HepG2 (cell line): ENCODE results near the gene ADAP2. TPM values are rescaled to one million over a fixed set of nuclear protein-coding genes. Genes with fewer than 3 reads are reported as not detected.

Source experiments
- ATAC-seq: fragments of 200-7000 bp; cut with Tn5 transposase; 3 replicates; pipeline ENCODE4 v1.9.1; 2020; ENCODE audit warnings: mild to moderate bottlenecking, moderate library complexity
- BruUV-seq: library from RNA; stranded (reverse); fragments of 400-500 nt; replicated peaks from 2 replicates; lab custom pipeline; 2021; lab: Mats Ljungman, UMichigan
- CTCF ChIA-PET: fragments of 300-600 bp; formaldehyde crosslinking; extraction: SDS; loops from one replicate; lab custom pipeline; 2021; ENCODE audit warnings: low total read pairs, inconsistent platforms, low intra/inter-chr PET ratio; lab: Yijun Ruan, JAX
- POLR2A ChIA-PET: fragments of 350-600 bp; sonication (Branson Sonifier 250); formaldehyde crosslinking; loops from one replicate; lab custom pipeline; 2020; ENCODE audit warnings: antibody characterized with exemption, inconsistent platforms; lab: Yijun Ruan, JAX
- DNase-seq: peaks from one replicate; pipeline ENCODE4 v3.0.0-alpha.2; 2015; ENCODE audit warnings: low spot score
- FAIRE-seq: peaks from 3 replicates; lab custom pipeline; 2011; peaks lifted over from hg19 to GRCh38; lab: Jason Lieb, UNC
- H2AFZ ChIP-seq: one replicate; pipeline ENCODE4 v1.6.1; 2011; ENCODE audit warnings: low read length, inconsistent platforms
- H3K27ac ChIP-seq: fragments of 300-600 bp; 3 replicates; pipeline ENCODE4 v1.8.0; 2011; ENCODE audit warnings: mixed run types, mild to moderate bottlenecking, mixed read lengths, low read length, inconsistent platforms; ENCODE audit not compliant: insufficient read depth; ENCODE audit errors: extremely low read length
- H3K27me3 ChIP-seq, 2 experiments: fragments of 200-600 bp in 1 of 2; 2 replicates in 1 of 2; 3 replicates in 1 of 2; pipeline versions ENCODE4 v1.6.0 to v1.8.0; 2011; ENCODE audit warnings: low read length in 2 of 2, mild to moderate bottlenecking in 2 of 2, moderate library complexity in 2 of 2, inconsistent platforms in 1 of 2; ENCODE audit not compliant: insufficient read depth in 2 of 2, control insufficient read depth in 1 of 2
- H3K36me3 ChIP-seq, 2 experiments: fragments of 200-600 bp in 1 of 2; replicated peaks in 1 of 2; 2 replicates in 1 of 2; 3 replicates in 1 of 2; pipeline versions ENCODE4 v1.5.1 to v1.8.0; 2011; ENCODE audit warnings: low read length in 2 of 2, inconsistent platforms in 1 of 2; ENCODE audit not compliant: insufficient read depth in 2 of 2, control insufficient read depth in 1 of 2
- H3K4me1 ChIP-seq: 2 replicates; pipeline ENCODE4 v1.5.1; 2012; ENCODE audit warnings: low read length, inconsistent platforms; ENCODE audit not compliant: insufficient read depth
- H3K4me2 ChIP-seq: 2 replicates; pipeline ENCODE4 v1.6.0; 2011; ENCODE audit warnings: low read depth, low read length, inconsistent platforms
- H3K4me3 ChIP-seq, 3 experiments: fragments of 200-600 bp in 1 of 3; sonication (generic), shearing (Covaris generic) in 1 of 3; replicated peaks in 1 of 3; 2 replicates each; pipeline ENCODE4 v1.5.1; 2011 to 2016; ENCODE audit warnings: low read length in 3 of 3, inconsistent platforms in 2 of 3, low read depth in 2 of 3, mild to moderate bottlenecking in 2 of 3, control low read depth in 1 of 3, mixed read lengths in 1 of 3; ENCODE audit not compliant: insufficient read depth in 1 of 3
- H3K79me2 ChIP-seq: one replicate; pipeline ENCODE4 v1.6.1; 2011; ENCODE audit warnings: low read length, inconsistent platforms; ENCODE audit not compliant: insufficient read depth
- H3K9ac ChIP-seq: 2 replicates; pipeline ENCODE4 v1.6.0; 2011; ENCODE audit warnings: mild to moderate bottlenecking, low read depth, low read length, inconsistent platforms; ENCODE audit not compliant: insufficient read depth
- H3K9me3 ChIP-seq: 2 replicates; pipeline ENCODE4 v1.5.1; 2012; ENCODE audit warnings: mild to moderate bottlenecking, low read length
- H4K20me1 ChIP-seq: 2 replicates; pipeline ENCODE4 v1.6.0; 2011; ENCODE audit warnings: inconsistent platforms, mild to moderate bottlenecking, low read length, moderate library complexity; ENCODE audit not compliant: insufficient read depth
- ERF ChIP-seq: IDR thresholded peaks from 2 replicates; pipeline ENCODE4 v1.6.1; 2018; ENCODE audit warnings: missing biosample characterization, missing genetic modification reagents
- SRSF4 ChIP-seq: fragments of 200-400 bp; formaldehyde crosslinking; IDR thresholded peaks from one replicate; pipeline ENCODE4 v1.6.1; 2018; ENCODE audit warnings: mild to moderate bottlenecking, low read depth, low read length, moderate library complexity; ENCODE audit not compliant: poor library complexity, severe bottlenecking
- WGBS: methylation state at CpG from one replicate; pipeline ENCODE4 v1.1.6; 2017; ENCODE audit warnings: low lambda C conversion rate; 5-methylcytosine and 5-hydroxymethylcytosine counted together
- in situ Hi-C: cut with HindIII; loops from 2 replicates; pipeline ENCODE4 v1.10.0; 2017; ENCODE audit warnings: low pct_unique_long_range_greater_than_20kb; ENCODE audit not compliant: extremely low pct_ligation_motif_present
- intact Hi-C: fragments of 100-400 bp; cut with micrococcal nuclease; formaldehyde crosslinking; loops from one replicate; pipeline ENCODE4 v1.10.0; 2022; ENCODE audit not compliant: unreplicated experiment
- polyA plus RNA-seq, 8 experiments: library from polyadenylated mRNA; depleted of rRNA in 3 of 8; stranded (reverse) in 7 of 8; unstranded in 1 of 8; fragments of >200 nt; fragmentation: Illumina TruSeq in 4 of 8; extraction: Trizol in 4 of 8; gene quantifications; 2 replicates each; pipeline versions ENCODE4 v1.2.1 to v1.2.3, GENCODE V29; 2011 to 2016; ENCODE audit warnings: low read depth in 4 of 8, missing spikeins in 1 of 8, mixed read lengths in 1 of 8; ENCODE audit not compliant: insufficient read depth in 1 of 8
- total RNA-seq, 5 experiments: library from RNA; depleted of rRNA; stranded (reverse); fragments of >200 nt; fragmentation: Illumina TruSeq; extraction: Trizol; gene quantifications; 2 replicates each; pipeline ENCODE4 v1.2.3, GENCODE V29; 2016; ENCODE audit warnings: low read depth in 1 of 5
- TF ChIP-seq, protein P1 (sequence below): sonication (generic); formaldehyde crosslinking; IDR thresholded peaks from 2 replicates; pipeline ENCODE4 v1.4.0; 2020; ENCODE audit warnings: missing genetic modification reagents, borderline replicate concordance
- TF ChIP-seq, protein P2 (sequence below): sonication (generic); formaldehyde crosslinking; IDR thresholded peaks from 2 replicates; pipeline ENCODE4 v1.5.1; 2020; ENCODE audit warnings: missing genetic modification reagents, mild to moderate bottlenecking, borderline replicate concordance
- TF ChIP-seq, protein P3 (sequence below): sonication (generic); formaldehyde crosslinking; IDR thresholded peaks from 2 replicates; pipeline ENCODE4 v1.8.1; 2023; ENCODE audit warnings: mild to moderate bottlenecking, moderate library complexity, missing genetic modification reagents

ADAP2 gene
- total and polyA plus RNA-seq, 2 of the 13 experiments (the other 11 are each of a cell fraction or from before 2014, with no cell fraction given), result 0.51 to 0.70 TPM

DNA sequence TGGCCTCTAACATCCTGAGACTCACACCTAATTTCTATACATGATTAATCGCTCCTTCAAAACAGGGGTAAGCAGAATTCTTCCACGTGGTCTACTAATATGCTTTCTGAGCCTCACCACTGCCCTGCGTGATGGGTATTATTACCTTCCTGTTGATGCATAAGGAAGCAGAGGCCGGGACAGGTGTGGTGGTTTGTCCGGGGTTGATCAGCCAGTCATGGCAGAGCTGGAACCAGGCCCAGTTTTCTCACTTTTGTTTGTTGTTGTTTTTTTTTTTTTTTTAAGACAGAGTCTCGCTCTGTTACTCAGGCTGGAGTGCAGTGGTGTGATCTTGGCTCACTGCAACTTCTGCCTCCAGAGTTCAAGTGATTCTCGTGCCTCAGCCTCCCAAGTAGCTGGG, 80.3 kb downstream of the ADAP2 start:
- intact Hi-C loops (no loop called here), in situ Hi-C loops (no loop called here)
- WGBS, result 15% methylated on average over 7 of the region's 7 CpGs
- Histone ChIP-seq H3K9ac (no peak overlapping the region), H3K4me2 (no peak overlapping the region), H3K79me2 (no peaks in the 10 kb centered on the region), H2AFZ (no peak overlapping the region), H3K4me1 (no peaks in the 10 kb centered on the region), H3K27ac (no peak overlapping the region), H4K20me1 (no peaks in the 10 kb centered on the region), H3K9me3 (no peaks in the 10 kb centered on the region), H3K4me3 (no peak overlapping the region), H3K36me3 (no peaks in the 10 kb centered on the region), H3K27me3 (peaks cover 0 to 3% of the 10 kb centered on the region in 2 experiments; a peak in 1 of 5 replicates)
- ChIA-PET POLR2A (no interaction called here), CTCF (no interaction called here)
- DNase-seq (no peak), FAIRE-seq (no peak), ATAC-seq (no peak)
- BruUV-seq, result no TSS peak
- TF ChIP-seq, protein P1, sequence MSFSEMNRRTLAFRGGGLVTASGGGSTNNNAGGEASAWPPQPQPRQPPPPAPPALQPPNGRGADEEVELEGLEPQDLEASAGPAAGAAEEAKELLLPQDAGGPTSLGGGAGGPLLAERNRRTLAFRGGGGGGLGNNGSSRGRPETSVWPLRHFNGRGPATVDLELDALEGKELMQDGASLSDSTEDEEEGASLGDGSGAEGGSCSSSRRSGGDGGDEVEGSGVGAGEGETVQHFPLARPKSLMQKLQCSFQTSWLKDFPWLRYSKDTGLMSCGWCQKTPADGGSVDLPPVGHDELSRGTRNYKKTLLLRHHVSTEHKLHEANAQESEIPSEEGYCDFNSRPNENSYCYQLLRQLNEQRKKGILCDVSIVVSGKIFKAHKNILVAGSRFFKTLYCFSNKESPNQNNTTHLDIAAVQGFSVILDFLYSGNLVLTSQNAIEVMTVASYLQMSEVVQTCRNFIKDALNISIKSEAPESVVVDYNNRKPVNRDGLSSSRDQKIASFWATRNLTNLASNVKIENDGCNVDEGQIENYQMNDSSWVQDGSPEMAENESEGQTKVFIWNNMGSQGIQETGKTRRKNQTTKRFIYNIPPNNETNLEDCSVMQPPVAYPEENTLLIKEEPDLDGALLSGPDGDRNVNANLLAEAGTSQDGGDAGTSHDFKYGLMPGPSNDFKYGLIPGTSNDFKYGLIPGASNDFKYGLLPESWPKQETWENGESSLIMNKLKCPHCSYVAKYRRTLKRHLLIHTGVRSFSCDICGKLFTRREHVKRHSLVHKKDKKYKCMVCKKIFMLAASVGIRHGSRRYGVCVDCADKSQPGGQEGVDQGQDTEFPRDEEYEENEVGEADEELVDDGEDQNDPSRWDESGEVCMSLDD, result no peak
- TF ChIP-seq, protein P2, sequence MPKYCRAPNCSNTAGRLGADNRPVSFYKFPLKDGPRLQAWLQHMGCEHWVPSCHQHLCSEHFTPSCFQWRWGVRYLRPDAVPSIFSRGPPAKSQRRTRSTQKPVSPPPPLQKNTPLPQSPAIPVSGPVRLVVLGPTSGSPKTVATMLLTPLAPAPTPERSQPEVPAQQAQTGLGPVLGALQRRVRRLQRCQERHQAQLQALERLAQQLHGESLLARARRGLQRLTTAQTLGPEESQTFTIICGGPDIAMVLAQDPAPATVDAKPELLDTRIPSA (CRISPR knock-in tag), result no peak
- TF ChIP-seq SRSF4 (no peak), ERF (no peak)
- TF ChIP-seq, protein P3, sequence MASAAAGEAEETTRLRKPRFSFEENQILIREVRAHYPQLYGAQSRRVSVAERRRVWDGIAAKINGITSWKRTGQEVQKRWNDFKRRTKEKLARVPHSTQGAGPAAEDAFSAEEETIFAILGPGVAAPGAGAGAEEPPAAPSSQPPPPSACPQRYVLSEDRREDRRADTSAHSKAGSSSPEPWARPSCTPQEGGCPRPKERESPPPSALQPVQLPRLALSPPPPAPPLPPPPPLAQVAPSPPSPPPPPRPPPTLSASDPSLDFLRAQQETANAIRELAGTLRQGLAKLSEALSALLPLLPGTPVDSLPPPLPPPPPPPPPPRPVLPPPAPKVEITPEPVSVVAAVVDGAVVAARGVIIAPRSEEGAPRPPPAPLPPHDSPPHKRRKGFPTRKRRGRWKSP, result no peak
